GDM1 (cell line): Measurements from ENCODE around the gene COX10.
"Not testable (repeated sequence)": the region's sequence is repeated elsewhere in the genome, so short reads cannot be mapped to it uniquely, and the experiment has no call there.

Experiments used
- DNase-seq: peaks from one replicate; lab custom pipeline; 2025; lab: John Stamatoyannopoulos, UW

Gene COX10

GRCh38 chr17:14123619-14124278 is 54.4 kb downstream of the COX10 start:
- DNase-seq = no peak

- no peak for DNase-seq
Observed at GRCh38 chr17:14124854-14125253, 55.5 kb downstream of the COX10 start.

GRCh38 chr17:14125518-14126137 is 56.3 kb downstream of the COX10 start:
- DNase-seq = no peak

- DNase-seq = no peak
Observed at GRCh38 chr17:14133104-14133503, 63.8 kb downstream of the COX10 start.

- DNase-seq = no peak
Observed at GRCh38 chr17:14134456-14134855, 65.2 kb downstream of the COX10 start.

GRCh38 chr17:14135906-14136590 is 66.7 kb downstream of the COX10 start:
- no peak for DNase-seq

GRCh38 chr17:14138649-14139048 is 69.3 kb downstream of the COX10 start:
- DNase-seq = no peak

GRCh38 chr17:14143688-14144087 is 74.4 kb downstream of the COX10 start:
- DNase-seq = no peak

GRCh38 chr17:14144508-14144907 is 75.2 kb downstream of the COX10 start:
- DNase-seq = no peak

- DNase-seq = no peak
Observed at GRCh38 chr17:14149751-14150150, 80.4 kb downstream of the COX10 start.

GRCh38 chr17:14150619-14151018 is 81.3 kb downstream of the COX10 start:
- DNase-seq = no peak

GRCh38 chr17:14152721-14153120 is 83.4 kb downstream of the COX10 start:
- no peak for DNase-seq

- no peak for DNase-seq
Observed at GRCh38 chr17:14153374-14153773, 84.1 kb downstream of the COX10 start.

- DNase-seq = no peak
Observed at GRCh38 chr17:14156689-14157088, 87.4 kb downstream of the COX10 start.

- DNase-seq = no peak
Observed at GRCh38 chr17:14157822-14158221, 88.5 kb downstream of the COX10 start.

GRCh38 chr17:14158707-14159106 is 89.4 kb downstream of the COX10 start:
- no peak for DNase-seq

GRCh38 chr17:14161419-14161818 is 92.1 kb downstream of the COX10 start:
- DNase-seq = no peak

- DNase-seq = no peak
Observed at GRCh38 chr17:14165616-14166015, 96.3 kb downstream of the COX10 start.

- DNase-seq = not testable (repeated sequence)
Observed at GRCh38 chr17:14167831-14168230, 98.5 kb downstream of the COX10 start.

GRCh38 chr17:14168582-14168981 is 99.3 kb downstream of the COX10 start:
- no peak for DNase-seq

- DNase-seq = no peak
Observed at GRCh38 chr17:14169287-14169686, 100.0 kb downstream of the COX10 start.

GRCh38 chr17:14169901-14170300 is 100.6 kb downstream of the COX10 start:
- DNase-seq = no peak

- not testable (repeated sequence) for DNase-seq
Observed at GRCh38 chr17:14176989-14177388, 107.7 kb downstream of the COX10 start.
